GM18951 (cell line): ENCODE measurements around the gene MIA2.

Experiments used
- POLR2A ChIP-seq: IDR thresholded peaks from 4 replicates; pipeline ENCODE4 v1.6.1; 2011; ENCODE audit warnings: mild to moderate bottlenecking; ENCODE audit not compliant: insufficient read length, insufficient read depth; ENCODE audit errors: extremely low read depth
- in situ Hi-C: fragments of 300-500 bp; cut with MboI; formaldehyde crosslinking; loops from one replicate; pipeline ENCODE4 v1.12.0; 2022; ENCODE audit warnings: low sequenced_read_pairs, mixed read lengths, inconsistent platforms; ENCODE audit not compliant: unreplicated experiment

Gene MIA2

DNA sequence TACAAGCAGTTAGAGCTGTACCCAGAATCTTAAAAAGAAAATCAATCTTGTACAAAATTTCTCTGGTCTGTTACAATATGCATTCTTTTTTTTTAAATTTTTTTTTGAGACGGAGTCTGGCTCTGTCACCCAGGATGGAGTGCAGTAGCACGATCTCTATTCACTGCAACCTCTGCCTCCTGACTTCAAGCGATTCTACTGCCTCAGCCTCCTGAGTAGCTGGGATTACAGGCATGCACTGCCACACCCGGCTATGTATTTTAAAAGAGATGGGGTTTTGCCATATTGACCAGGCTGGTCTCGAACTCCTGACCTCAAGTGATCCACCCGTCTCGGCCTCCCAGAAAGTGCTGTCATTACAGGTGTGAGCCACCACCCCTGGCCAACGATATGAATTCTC lies 194.4 kb downstream of the MIA2 start:
- TF ChIP-seq POLR2A: no peak
- in situ Hi-C loops: loop anchor here (25.0 kb wide), 1 partner anchor 316 kb away; the partner anchor contains the start of genes GEMIN2 and SEC23A

DNA sequence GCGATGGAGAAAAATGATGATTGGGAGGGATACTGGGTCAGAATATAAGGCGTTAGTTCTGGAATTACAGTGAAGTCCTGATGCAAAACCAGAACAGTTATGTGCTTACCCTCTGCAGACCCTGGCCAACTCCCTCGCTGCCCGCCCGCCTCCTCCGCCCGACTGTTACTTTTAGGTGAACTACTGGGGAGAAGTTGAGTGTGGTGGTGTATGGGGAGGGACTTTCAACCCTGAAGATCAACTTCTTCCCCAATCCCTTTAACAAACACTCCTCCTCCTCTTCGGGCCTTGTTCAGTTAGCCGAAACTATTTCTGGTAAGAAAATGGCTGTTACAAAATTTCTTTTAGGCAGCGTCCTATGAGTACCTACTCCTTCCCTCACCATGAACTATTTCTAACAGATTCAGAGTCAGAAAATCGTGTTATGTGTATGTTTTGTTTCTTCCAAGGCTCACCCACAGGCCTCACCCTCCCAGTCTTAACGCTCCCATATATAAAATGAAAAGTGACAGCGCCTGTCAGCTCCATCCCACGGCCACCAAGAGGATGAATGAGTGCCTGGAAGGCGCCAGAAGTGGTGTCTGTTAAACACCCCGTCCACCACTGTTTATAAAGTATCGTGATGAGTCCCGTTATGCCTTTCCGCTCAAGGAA lies 197.2 kb downstream of the MIA2 start:
- in situ Hi-C loops: loop anchor here (25.0 kb wide), 1 partner anchor 319 kb away; the partner anchor contains the start of genes GEMIN2 and SEC23A
- no peak for TF ChIP-seq POLR2A

DNA sequence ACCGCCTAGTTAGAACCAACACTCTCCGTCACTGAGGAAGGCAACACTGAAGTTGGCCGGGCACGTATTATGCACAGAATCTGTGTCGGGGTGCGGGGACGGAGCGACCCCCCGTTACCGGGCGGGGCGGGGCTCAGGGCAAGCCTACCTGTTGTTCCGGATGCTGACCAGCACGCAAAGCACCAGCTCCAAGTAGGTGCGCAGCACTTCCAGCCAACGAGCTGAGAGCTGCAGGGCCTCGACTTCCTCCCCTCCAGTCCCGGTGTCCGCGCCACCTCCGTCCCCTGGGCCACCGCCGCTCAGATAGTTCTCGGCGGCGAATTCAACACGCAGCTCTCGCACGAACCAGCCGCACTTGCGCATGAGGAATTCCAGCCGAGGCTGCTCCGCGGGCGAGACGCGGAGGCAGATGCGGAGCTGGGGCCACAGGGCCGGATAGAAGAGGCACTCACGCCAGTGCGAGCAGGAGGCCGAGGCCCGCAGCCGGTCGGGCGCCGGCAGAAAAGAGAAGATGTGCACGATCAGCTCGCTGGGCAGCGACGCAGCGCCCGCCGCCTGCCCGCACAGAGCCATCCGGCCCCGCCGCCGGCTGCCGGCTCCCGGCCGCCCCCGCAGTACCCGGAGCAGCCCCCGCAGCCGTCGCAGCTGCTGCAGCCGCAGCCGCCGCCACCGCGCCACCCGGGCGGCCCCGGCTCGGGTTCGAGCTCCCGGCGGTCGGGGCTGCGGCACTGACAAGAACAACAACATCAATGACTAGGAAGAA lies 197.9 kb downstream of the MIA2 start:
- in situ Hi-C loops: loop anchor here (25.0 kb wide), 1 partner anchor 319 kb away; the partner anchor contains the start of genes GEMIN2 and SEC23A
- TF ChIP-seq POLR2A: peak; percentile 71

DNA sequence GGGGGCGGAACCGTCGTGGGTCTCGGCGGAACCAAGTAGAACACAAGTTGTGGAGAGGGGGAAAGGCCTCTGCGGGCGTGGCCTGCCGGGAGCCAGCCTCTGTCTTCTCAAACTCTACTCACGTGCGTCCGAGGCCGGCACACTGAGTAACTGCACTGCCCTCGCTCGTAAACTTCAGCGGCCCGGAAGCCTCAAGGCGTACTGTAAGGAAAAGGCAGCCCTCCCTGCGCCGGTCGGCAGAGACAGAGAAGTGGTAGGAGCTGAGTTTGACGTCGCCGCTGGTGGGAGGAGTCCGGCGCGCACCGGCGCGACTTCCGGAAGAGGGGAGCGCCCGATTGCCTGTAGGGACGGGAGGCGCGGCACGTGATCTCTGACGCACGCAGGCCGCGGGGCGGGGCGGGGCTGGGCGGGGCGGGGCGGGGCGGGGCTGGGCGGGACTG lies 198.5 kb downstream of the MIA2 start, which contains the start of gene FBXO33:
FBXO33 (minus strand) TSS at position 255 of the 440 bp plus-strand sequence. CDS start 271 bp downstream, outside the sequence.
- in situ Hi-C loops: loop anchor here (25.0 kb wide), 1 partner anchor 320 kb away; the partner anchor contains the start of genes GEMIN2 and SEC23A
- peak; percentile 31 for TF ChIP-seq POLR2A

DNA sequence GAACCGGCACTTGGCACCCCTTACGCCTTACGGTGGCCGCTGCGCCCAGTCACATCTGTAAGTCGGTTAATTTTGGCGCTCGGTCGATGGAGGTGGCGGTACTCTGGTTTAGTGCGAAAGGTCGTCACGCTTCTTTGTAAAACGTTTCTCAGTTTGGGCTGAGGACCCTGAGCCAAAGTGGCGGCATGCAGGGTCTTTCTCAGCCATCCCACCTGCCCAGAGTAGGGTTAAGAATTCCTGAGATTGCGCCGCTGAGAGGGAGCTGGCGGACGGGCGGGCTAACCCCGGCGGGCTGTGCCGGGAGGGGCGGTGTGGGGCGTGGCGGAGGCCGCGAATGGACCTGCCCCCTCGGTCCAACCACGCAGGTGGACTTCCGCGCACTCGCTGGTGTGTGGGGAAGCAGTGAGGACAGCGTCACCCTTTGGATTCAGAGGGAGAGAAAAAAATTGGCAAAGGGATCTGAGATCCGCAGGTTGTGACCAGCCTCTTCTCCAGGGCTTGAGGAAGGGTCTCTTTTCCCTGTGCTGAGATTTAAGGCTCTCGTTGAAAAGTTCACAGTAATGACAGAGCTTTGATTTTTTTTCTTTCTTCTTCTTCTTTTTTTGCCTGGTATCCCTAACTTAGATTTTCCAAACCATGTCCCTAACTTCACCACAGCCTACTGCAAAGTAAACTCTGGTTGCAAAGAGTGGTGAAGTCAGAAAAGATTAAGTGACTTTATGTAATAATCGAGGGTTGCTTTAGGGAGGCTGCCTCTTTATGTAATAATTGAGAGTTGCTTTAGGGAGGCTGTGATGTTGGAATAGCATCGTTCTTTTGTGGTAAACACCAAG lies 199.1 kb downstream of the MIA2 start:
- in situ Hi-C loops: loop anchor here (25.0 kb wide), 1 partner anchor 321 kb away; the partner anchor contains the start of genes GEMIN2 and SEC23A
- peak; percentile 75 for TF ChIP-seq POLR2A

DNA sequence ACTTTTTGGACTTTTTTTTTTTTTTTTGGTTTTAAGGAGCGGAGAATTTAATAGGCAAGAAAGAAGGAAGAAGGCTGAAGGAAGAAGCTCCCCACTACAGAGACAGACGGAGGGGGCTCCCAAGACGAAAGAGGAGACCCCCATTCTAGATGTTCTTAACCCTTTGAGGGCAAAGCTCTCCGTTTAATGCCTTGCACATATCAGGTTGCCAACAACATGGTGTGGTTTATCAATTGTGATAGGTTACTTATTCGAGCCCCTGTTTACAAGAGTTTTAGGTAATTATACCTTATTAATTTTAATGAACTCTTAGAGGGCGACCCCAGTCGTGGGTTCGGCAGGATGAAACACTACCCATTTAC lies 199.7 kb downstream of the MIA2 start:
- in situ Hi-C loops: loop anchor here (25.0 kb wide), 1 partner anchor 321 kb away; the partner anchor contains the start of genes GEMIN2 and SEC23A
- TF ChIP-seq POLR2A: no peak

DNA sequence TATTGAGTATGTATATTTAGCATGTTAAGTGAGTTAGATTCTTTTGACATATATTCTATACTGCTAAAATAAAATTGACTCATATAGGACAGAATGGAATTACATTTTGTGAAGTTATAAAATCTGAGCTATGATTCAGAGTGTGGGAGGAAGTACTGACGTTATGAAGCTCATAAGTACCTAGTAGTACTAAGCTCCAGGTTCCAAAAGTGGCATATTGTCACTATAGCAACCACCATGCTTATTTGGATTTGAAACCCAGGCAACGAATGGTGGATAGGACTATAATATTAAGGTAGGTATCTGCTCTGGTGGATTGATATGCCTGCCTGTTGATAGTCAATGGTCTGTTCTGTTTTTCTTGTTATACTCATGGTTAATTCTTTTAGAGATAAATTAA lies 200.7 kb downstream of the MIA2 start:
- TF ChIP-seq POLR2A: no peak
- in situ Hi-C loops: loop anchor here (25.0 kb wide), 1 partner anchor 322 kb away; the partner anchor contains the start of genes GEMIN2 and SEC23A

DNA sequence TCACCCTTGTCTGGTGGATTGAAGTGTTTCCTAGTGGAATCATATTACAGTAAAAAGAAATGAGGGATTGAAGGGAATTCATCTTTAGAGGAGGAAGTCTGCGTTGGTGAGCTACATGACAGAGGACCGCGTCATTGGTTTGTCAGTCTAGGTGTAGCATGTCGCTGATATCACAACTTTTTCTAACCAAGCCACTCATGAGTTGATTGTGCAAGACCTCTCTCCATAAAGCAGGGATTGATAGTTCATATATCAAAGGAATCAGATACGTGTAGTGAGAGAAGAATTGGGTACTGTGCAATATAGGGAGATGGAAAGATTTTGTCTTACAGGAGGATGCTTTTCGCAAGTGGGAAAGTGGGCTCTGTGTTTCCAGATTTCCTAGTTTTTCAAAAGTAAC lies 201.5 kb downstream of the MIA2 start:
- in situ Hi-C loops: loop anchor here (25.0 kb wide), 1 partner anchor 323 kb away; the partner anchor contains the start of genes GEMIN2 and SEC23A
- no peak for TF ChIP-seq POLR2A
